H54 (cell line): ENCODE data around the gene TPH1.

ENCODE experiments used
- DNase-seq: peaks from one replicate; pipeline ENCODE4 v3.0.0; 2011; ENCODE audit warnings: low spot score, mixed read lengths; ENCODE audit not compliant: insufficient read length
- FAIRE-seq: peaks from 3 replicates; lab custom pipeline; 2011; peaks lifted over from hg19 to GRCh38; lab: Jason Lieb, UNC
- POLR2A ChIP-seq: IDR thresholded peaks from 2 replicates; pipeline ENCODE4 v1.6.1; 2011; ENCODE audit warnings: low read depth, mild to moderate bottlenecking, low read length

TPH1 gene

DNA sequence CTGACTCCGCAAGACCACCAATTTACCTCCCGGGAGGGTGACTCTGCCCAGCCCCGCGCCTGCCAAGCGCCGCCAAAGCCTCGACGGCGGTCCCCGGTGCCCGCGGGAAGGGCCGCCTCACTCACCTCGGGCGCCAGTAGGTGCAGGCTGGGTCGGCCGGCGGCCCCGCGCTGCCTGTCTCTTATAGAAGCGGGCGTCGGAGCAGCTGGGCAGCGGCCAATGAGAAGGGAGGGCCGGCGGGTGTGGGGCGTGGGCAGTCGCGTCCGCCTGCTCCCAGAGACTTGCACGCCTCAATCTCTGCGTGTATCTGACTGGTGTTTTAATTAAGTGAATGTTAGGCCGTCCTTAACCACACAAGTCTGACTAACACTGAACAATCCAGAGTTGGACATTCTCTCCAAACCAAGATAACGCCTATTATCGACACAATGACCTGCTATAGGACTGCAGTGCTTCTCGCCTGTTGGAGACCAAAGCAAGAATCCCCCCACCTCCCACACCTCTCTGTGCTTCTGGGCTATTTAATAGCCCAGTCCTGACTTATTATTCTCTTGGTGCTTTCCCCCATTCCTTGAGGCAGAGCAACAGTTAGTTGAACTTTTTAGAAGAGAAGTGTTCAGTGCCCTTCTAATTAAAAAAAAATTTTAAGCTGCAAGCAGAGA is at the start of gene TPH1:
TPH1 (minus strand) TSS at position 154 of the 662 bp plus-strand sequence. CDS start 5,507 bp downstream, outside the sequence.
- DNase-seq: no peak

DNA sequence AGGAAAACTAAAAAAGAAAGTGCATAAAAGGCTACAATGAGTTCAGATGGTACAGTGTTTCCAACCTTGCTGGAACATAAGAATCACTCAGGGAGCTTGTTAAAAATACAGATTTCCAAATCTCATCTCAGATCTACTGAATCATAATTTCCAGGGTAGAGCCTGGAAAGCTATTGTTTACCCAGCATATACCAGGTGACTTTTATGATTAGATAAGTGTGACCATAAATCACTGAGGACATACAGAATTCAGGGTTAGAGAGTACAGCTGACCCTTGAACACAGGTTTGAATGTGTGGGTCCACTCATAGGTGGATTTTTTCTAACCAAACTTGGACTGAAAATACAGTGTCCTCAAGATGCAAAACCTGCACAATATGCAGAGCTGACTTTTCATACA is 47.9 kb upstream of the TPH1 start:
- no peak for TF ChIP-seq POLR2A
- FAIRE-seq: no peak
- no peak for DNase-seq

More for the DNA sequence above, at the start of gene TPH1:
- no peak for FAIRE-seq
- no peak for TF ChIP-seq POLR2A

DNA sequence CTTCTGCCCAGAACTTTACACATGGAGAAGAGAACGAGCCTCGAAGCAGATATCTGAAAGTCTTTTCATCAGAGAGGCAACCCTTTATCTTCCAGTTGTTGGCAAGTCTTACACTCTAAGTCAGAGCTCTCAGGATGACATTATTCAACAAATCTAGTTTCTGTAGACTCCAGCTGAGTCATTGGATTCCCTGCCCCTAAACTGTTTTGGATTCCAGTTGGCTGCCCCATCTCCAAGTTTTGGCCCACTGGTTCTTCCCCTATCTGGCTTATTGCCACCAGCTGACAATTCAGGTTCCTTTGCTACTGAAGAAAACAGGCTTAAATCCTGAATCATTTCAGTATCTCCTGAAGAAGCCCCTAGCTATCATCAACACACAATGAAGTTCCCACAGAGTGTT is 45.7 kb upstream of the TPH1 start:
- no peak for DNase-seq
- FAIRE-seq: no peak
- no peak for TF ChIP-seq POLR2A

DNA sequence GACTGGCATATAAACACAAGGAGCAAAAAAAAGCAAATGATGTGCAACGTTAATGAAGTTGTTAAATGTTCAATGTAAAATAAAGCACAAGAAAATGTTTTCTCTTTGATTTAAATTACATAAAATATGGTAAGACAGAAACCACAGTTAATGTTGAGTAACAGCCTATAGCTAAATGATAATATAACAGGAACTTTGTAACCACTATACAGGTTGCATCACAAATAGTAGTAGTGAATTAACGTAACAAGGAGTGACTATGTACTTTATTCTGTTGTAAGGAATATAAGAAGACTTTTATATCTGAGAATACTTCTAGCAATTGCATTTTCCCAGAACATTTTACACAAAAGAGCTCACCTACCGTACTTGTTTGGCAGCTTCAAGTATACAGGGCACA is 42.9 kb upstream of the TPH1 start:
- no peak for DNase-seq
- no peak for TF ChIP-seq POLR2A
- no peak for FAIRE-seq

DNA sequence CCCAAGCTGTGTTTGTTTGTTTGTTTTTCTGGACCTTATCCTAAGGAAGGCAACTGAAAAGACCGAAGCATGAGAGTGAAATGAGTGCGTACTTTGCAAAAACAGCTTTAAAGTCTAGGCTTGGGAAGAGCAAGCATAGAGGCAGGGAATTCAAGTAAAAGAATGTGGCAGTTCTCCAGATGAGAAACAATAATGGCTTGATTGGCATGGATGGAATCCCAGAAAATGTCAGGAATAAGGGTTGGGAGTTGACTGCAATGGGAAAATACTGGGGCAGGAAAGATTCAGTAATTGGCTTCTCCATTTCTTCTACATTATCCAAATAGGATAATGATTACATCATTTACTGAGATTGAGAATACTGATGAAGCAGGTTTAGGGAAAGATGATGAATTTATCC is 42.3 kb upstream of the TPH1 start:
- FAIRE-seq (no peak), DNase-seq (no peak)
- no peak for TF ChIP-seq POLR2A

DNA sequence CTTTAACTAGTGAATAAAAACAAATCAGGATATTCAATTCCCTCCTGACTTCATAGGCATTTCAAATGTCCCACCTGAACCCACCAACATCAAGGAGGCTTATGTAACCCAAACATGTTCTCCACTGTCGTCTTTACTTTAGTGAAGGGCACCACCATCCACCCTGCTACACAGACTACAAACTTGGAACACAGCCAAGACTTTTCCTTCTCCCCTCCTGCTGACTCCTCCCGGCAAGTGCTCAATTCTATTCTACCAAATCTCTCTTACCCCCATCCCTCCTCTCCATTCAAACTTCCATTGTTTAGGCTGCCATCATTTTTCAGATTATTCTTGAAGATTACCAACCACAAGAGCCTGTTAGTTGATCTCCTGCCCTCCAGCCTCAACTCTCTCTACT is 35.5 kb upstream of the TPH1 start:
- no peak for TF ChIP-seq POLR2A
- FAIRE-seq (no peak), DNase-seq (no peak)

DNA sequence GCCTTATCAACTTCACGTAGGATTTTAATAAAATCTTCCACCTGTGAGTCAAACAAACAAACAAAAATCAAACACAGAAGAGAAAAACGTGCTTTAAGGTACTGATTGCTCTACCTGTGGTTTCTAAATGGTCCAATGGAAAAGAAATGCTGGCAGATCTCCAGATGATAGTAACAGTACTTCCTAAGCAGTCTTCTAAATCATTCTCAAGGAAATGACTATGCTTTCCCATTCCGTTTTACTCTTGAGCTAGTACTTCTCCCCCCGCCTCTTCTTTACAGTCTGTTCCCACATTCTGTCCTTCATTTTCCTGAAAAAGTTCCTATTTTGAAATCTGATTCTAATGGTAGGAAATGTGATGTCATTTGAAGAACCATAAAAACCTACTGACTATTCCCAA is 34.4 kb upstream of the TPH1 start:
- FAIRE-seq (no peak), DNase-seq (no peak)
- no peak for TF ChIP-seq POLR2A

DNA sequence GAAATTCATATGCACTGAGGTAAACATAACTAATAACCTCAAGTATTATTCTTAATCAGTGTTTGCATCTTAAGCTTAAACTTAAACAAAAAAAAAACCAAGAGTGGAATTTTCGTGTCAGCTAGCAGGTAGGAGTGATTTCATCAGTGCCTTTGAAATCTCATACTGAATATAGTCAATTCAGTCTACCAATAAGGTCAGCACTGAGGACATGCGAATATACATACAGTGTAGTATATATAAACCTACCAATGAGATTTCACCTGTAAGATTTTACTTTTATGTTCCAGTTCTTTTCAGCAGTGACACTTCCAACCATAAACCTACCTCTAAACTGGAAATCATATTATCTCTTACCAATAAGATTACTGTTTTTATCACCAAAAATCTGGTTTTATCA is 32.8 kb upstream of the TPH1 start:
- no peak for TF ChIP-seq POLR2A
- FAIRE-seq (no peak), DNase-seq (no peak)

DNA sequence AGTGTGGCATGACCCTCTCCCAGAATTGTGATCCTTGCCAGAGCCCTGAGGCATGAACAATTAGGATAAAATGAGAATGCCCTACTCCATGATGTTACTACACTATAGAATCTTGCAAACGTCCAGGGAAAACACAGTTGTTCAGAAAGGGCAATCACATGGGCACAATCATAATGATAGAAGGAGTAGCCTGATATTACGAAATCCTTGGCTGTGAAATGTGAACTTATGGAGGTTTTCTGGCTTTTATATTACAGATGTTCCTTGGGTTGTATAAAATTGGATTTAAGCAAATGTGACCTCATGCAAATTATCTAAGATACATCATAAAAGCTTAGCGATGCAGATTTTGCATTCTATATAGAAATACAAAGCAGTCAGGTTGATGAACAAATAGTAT is 29.4 kb upstream of the TPH1 start:
- TF ChIP-seq POLR2A: no peak
- no peak for FAIRE-seq
- no peak for DNase-seq

DNA sequence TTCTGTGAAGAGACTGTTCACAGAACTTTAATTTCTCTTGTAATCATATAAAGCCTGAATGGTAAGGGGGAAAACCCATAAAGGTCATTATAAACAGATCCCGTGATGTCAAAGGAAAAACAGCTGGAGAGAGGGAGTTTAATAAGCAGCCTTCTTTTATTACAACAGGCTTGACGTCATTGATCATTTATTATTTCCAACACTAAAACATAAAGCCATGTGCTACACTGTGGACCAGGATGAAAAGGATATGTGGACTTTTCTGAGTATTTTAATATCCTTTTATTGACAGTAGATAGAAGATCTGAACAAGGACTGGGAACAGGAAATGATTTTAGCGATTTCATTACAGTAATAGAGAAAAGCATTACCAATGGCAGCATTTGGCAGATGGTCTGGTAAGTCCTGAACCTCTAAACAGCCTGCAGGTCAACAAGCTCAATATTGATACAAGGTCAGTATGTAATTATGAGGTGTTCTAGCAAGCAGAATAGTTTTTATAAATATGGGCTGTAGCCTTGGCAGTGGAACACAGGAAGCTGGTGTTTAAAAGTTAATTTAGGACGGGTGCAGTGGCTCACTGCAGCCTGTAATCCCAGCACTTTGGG is 25.1 kb upstream of the TPH1 start:
- DNase-seq: no peak
- no peak for TF ChIP-seq POLR2A
- FAIRE-seq: no peak

DNA sequence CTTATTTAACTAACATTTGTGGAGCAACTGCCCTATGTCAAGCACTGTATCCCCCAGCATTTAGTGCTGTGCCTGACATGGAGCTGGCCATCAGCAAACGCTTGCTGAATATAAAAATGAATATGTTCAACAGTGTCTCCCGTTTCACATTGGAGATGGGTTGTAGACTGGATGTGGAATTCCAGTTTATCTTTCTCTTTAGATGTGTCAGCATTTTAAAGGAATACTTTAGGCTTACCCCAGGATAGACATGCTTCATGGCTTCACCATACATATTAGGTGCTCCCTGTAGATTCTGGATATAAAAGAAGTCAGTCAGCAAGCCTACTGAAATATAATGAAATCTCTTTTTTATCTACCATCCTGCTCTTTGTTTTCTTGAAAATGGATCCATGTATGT is 21.3 kb upstream of the TPH1 start:
- DNase-seq: no peak
- no peak for TF ChIP-seq POLR2A
- FAIRE-seq: no peak

DNA sequence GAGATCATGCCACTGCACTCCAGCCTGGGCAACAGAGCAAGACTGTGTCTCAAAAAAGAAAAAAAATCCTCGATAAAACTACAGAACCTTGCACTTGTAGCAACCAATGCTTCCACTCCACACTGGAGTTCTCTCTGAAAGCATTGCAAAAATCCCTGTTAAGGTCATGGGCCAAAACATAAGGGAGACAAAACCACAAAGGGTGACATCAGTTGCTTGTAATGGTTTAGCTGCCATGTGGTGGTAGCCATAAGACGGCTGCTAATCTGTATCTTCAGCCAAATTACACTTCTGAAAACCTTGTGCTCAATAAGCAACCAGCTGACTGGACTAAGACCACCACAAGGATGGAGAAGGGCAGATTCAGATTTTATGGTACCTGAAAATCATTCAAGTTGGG is 20.6 kb upstream of the TPH1 start:
- no peak for FAIRE-seq
- TF ChIP-seq POLR2A: no peak
- DNase-seq: no peak

DNA sequence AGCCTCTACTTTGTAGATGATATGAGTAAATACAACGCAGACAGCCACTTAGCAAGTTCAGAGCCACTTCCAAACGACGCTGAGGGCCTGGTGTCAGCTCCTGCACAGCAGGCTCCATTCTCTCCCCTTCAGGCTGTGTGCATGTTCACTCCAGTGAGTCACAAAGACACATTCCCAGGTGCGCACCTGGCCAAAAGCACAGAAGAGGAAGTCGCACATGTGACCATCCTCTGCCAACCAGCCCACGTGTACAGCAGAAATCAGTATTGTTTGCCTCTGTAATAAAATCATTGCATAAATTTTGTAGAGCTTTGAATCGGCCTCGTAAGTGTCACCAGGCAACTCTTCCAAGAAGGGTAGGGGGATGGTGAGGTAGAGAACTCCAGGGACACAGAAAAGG is 19.5 kb upstream of the TPH1 start:
- no peak for FAIRE-seq

DNA sequence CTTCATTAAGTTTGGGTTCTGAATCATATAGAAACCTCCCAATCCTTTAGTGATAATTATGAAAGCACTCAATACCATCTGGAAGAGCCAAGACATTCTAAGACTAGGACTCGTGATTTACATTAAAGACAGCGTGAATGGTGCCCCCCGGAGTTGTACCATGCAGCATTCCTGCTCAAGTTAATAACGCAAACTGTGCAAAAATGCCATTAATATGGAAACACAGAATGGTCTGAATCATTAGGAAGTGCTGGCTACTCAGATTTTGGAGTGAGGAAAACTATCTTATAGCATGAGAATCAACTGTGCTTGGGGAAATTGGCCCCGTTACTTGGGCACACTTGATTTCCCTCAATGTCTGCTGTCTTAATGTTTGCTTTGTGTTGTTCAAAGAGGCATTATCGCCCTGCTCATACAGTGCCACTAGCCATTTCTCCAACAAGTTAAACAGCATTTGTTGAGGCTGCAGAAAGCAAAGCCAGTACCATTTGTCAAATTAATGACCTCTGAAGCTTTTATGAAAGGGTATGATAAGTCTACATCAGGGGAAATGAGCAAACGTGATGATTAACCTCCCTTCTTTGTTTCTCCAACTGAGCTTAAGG is 18.5 kb upstream of the TPH1 start:
- DNase-seq (no peak), FAIRE-seq (no peak)
- no peak for TF ChIP-seq POLR2A

More for the DNA sequence above, 19.5 kb upstream of the TPH1 start:
- no peak for TF ChIP-seq POLR2A
- DNase-seq: no peak
